HepG2 (cell line): ENCODE data around the gene IGFBP5. TPM values are rescaled to one million over a fixed set of nuclear protein-coding genes. Genes with fewer than 3 reads are reported as not detected.

Experiments used
- ATAC-seq: fragments of 200-7000 bp; cut with Tn5 transposase; 3 replicates; pipeline ENCODE4 v1.9.1; 2020; ENCODE audit warnings: mild to moderate bottlenecking, moderate library complexity
- BruUV-seq: library from RNA; stranded (reverse); fragments of 400-500 nt; replicated peaks from 2 replicates; lab custom pipeline; 2021; lab: Mats Ljungman, UMichigan
- CTCF ChIA-PET: fragments of 300-600 bp; formaldehyde crosslinking; extraction: SDS; loops from one replicate; lab custom pipeline; 2021; ENCODE audit warnings: low total read pairs, inconsistent platforms, low intra/inter-chr PET ratio; lab: Yijun Ruan, JAX
- POLR2A ChIA-PET: fragments of 350-600 bp; sonication (Branson Sonifier 250); formaldehyde crosslinking; loops from one replicate; lab custom pipeline; 2020; ENCODE audit warnings: antibody characterized with exemption, inconsistent platforms; lab: Yijun Ruan, JAX
- DNase-seq: peaks from one replicate; pipeline ENCODE4 v3.0.0-alpha.2; 2015; ENCODE audit warnings: low spot score
- FAIRE-seq: peaks from 3 replicates; lab custom pipeline; 2011; peaks lifted over from hg19 to GRCh38; lab: Jason Lieb, UNC
- H2AFZ ChIP-seq: one replicate; pipeline ENCODE4 v1.6.1; 2011; ENCODE audit warnings: low read length, inconsistent platforms
- H3K27ac ChIP-seq: fragments of 300-600 bp; 3 replicates; pipeline ENCODE4 v1.8.0; 2011; ENCODE audit warnings: mixed run types, mild to moderate bottlenecking, mixed read lengths, low read length, inconsistent platforms; ENCODE audit not compliant: insufficient read depth; ENCODE audit errors: extremely low read length
- H3K27me3 ChIP-seq, 2 experiments: fragments of 200-600 bp in 1 of 2; 2 replicates in 1 of 2; 3 replicates in 1 of 2; pipeline versions ENCODE4 v1.6.0 to v1.8.0; 2011; ENCODE audit warnings: low read length in 2 of 2, mild to moderate bottlenecking in 2 of 2, moderate library complexity in 2 of 2, inconsistent platforms in 1 of 2; ENCODE audit not compliant: insufficient read depth in 2 of 2, control insufficient read depth in 1 of 2
- H3K36me3 ChIP-seq, 2 experiments: fragments of 200-600 bp in 1 of 2; replicated peaks in 1 of 2; 2 replicates in 1 of 2; 3 replicates in 1 of 2; pipeline versions ENCODE4 v1.5.1 to v1.8.0; 2011; ENCODE audit warnings: low read length in 2 of 2, inconsistent platforms in 1 of 2; ENCODE audit not compliant: insufficient read depth in 2 of 2, control insufficient read depth in 1 of 2
- H3K4me1 ChIP-seq: 2 replicates; pipeline ENCODE4 v1.5.1; 2012; ENCODE audit warnings: low read length, inconsistent platforms; ENCODE audit not compliant: insufficient read depth
- H3K4me2 ChIP-seq: 2 replicates; pipeline ENCODE4 v1.6.0; 2011; ENCODE audit warnings: low read depth, low read length, inconsistent platforms
- H3K4me3 ChIP-seq, 3 experiments: fragments of 200-600 bp in 1 of 3; sonication (generic), shearing (Covaris generic) in 1 of 3; replicated peaks in 1 of 3; 2 replicates each; pipeline ENCODE4 v1.5.1; 2011 to 2016; ENCODE audit warnings: low read length in 3 of 3, inconsistent platforms in 2 of 3, low read depth in 2 of 3, mild to moderate bottlenecking in 2 of 3, control low read depth in 1 of 3, mixed read lengths in 1 of 3; ENCODE audit not compliant: insufficient read depth in 1 of 3
- H3K79me2 ChIP-seq: one replicate; pipeline ENCODE4 v1.6.1; 2011; ENCODE audit warnings: low read length, inconsistent platforms; ENCODE audit not compliant: insufficient read depth
- H3K9ac ChIP-seq: 2 replicates; pipeline ENCODE4 v1.6.0; 2011; ENCODE audit warnings: mild to moderate bottlenecking, low read depth, low read length, inconsistent platforms; ENCODE audit not compliant: insufficient read depth
- H3K9me3 ChIP-seq: 2 replicates; pipeline ENCODE4 v1.5.1; 2012; ENCODE audit warnings: mild to moderate bottlenecking, low read length
- H4K20me1 ChIP-seq: 2 replicates; pipeline ENCODE4 v1.6.0; 2011; ENCODE audit warnings: inconsistent platforms, mild to moderate bottlenecking, low read length, moderate library complexity; ENCODE audit not compliant: insufficient read depth
- ATF2 ChIP-seq: sonication (generic); formaldehyde crosslinking; IDR thresholded peaks from 2 replicates; pipeline ENCODE4 v1.4.0; 2020; ENCODE audit warnings: missing genetic modification reagents
- ETS1 ChIP-seq: sonication (generic); formaldehyde crosslinking; IDR thresholded peaks from 2 replicates; pipeline ENCODE4 v1.4.0; 2020; ENCODE audit warnings: missing genetic modification reagents
- HNF1B ChIP-seq: sonication (generic); formaldehyde crosslinking; IDR thresholded peaks from 2 replicates; pipeline ENCODE4 v1.5.1; 2020; ENCODE audit warnings: mild to moderate bottlenecking, moderate library complexity, missing genetic modification reagents
- MED8 ChIP-seq: sonication (generic); formaldehyde crosslinking; IDR thresholded peaks from 2 replicates; pipeline ENCODE4 v1.8.1; 2023; ENCODE audit warnings: mild to moderate bottlenecking, missing genetic modification reagents; ENCODE audit not compliant: insufficient replicate concordance
- NFE2 ChIP-seq: sonication (generic); formaldehyde crosslinking; IDR thresholded peaks from 2 replicates; pipeline ENCODE4 v1.4.0; 2020; ENCODE audit warnings: missing genetic modification reagents
- PTBP1 ChIP-seq: fragments of 200-400 bp; formaldehyde crosslinking; IDR thresholded peaks from 2 replicates; pipeline ENCODE4 v1.6.1; 2018; ENCODE audit warnings: low read length, low read depth; ENCODE audit not compliant: poor library complexity, severe bottlenecking
- SAP130 ChIP-seq: IDR thresholded peaks from 2 replicates; pipeline ENCODE4 v1.6.1; 2016; ENCODE audit warnings: low read depth
- TCF7 ChIP-seq: sonication (generic); IDR thresholded peaks from 2 replicates; pipeline ENCODE4 v1.6.1; 2016; ENCODE audit warnings: antibody characterized with exemption, low read depth
- ZEB1 ChIP-seq: IDR thresholded peaks from 2 replicates; pipeline ENCODE4 v1.6.1; 2012; ENCODE audit warnings: mild to moderate bottlenecking, low read depth, inconsistent platforms; ENCODE audit not compliant: insufficient replicate concordance
- ZNF513 ChIP-seq: sonication (generic); formaldehyde crosslinking; conservative IDR thresholded peaks from 2 replicates; pipeline ENCODE4 v1.5.0; 2020; ENCODE audit warnings: missing genetic modification reagents
- ZNF687 ChIP-seq: sonication (generic); formaldehyde crosslinking; IDR thresholded peaks from 2 replicates; pipeline ENCODE4 v1.5.1; 2020; ENCODE audit warnings: mild to moderate bottlenecking, missing genetic modification reagents, moderate library complexity
- ZNF713 ChIP-seq: sonication (generic); formaldehyde crosslinking; IDR thresholded peaks from 2 replicates; pipeline ENCODE4 v1.4.0; 2020; ENCODE audit warnings: mild to moderate bottlenecking, missing genetic modification reagents
- WGBS: methylation state at CpG from one replicate; pipeline ENCODE4 v1.1.6; 2017; ENCODE audit warnings: low lambda C conversion rate; 5-methylcytosine and 5-hydroxymethylcytosine counted together
- in situ Hi-C: cut with HindIII; loops from 2 replicates; pipeline ENCODE4 v1.10.0; 2017; ENCODE audit warnings: low pct_unique_long_range_greater_than_20kb; ENCODE audit not compliant: extremely low pct_ligation_motif_present
- intact Hi-C: fragments of 100-400 bp; cut with micrococcal nuclease; formaldehyde crosslinking; loops from one replicate; pipeline ENCODE4 v1.10.0; 2022; ENCODE audit not compliant: unreplicated experiment
- polyA plus RNA-seq, 8 experiments: library from polyadenylated mRNA; depleted of rRNA in 3 of 8; stranded (reverse) in 7 of 8; unstranded in 1 of 8; fragments of >200 nt; fragmentation: Illumina TruSeq in 4 of 8; extraction: Trizol in 4 of 8; gene quantifications; 2 replicates each; pipeline versions ENCODE4 v1.2.1 to v1.2.3, GENCODE V29; 2011 to 2016; ENCODE audit warnings: low read depth in 4 of 8, missing spikeins in 1 of 8, mixed read lengths in 1 of 8; ENCODE audit not compliant: insufficient read depth in 1 of 8
- total RNA-seq, 5 experiments: library from RNA; depleted of rRNA; stranded (reverse); fragments of >200 nt; fragmentation: Illumina TruSeq; extraction: Trizol; gene quantifications; 2 replicates each; pipeline ENCODE4 v1.2.3, GENCODE V29; 2016; ENCODE audit warnings: low read depth in 1 of 5

The IGFBP5 gene
- total and polyA plus RNA-seq, 2 of the 13 experiments (the other 11 are each of a cell fraction or from before 2014, with no cell fraction given): 0.15 TPM; not detected in 1

GRCh38 chr2:216665717-216666116 lies 29.6 kb downstream of the IGFBP5 start (continued):
- peak; percentile 47; the same call in 1 of the 2 replicates for TF ChIP-seq ZNF687 (CRISPR knock-in tag)

- Histone ChIP-seq H3K36me3 (no peaks in the 10 kb centered on the region), H4K20me1 (no peaks in the 10 kb centered on the region), H3K4me1 (0 out of 2 replicates have a peak, but pooled peaks cover 18% of the 10 kb centered on the region), H3K27ac (no peak overlapping the region), H3K4me3 (no peak overlapping the region), H3K9ac (no peak overlapping the region), H3K4me2 (no peak overlapping the region), H3K79me2 (no peaks in the 10 kb centered on the region), H3K9me3 (no peaks in the 10 kb centered on the region), H3K27me3 (peaks cover 0 to 21% of the 10 kb centered on the region in 2 experiments; a peak in 4 of 5 replicates), H2AFZ (no peak overlapping the region)
- BruUV-seq: no TSS peak
- FAIRE-seq: no peak
- ChIA-PET POLR2A (interaction anchor here (0.9 to 2.9 kb wide), 4 partner anchors 13 to 147 kb away, joined by 3 to 8 read pairs (median 6); no protein-coding TSS in a partner anchor), CTCF (interaction anchor here (6.8 kb wide), 1 partner anchor 147 kb away, joined by 257 read pairs; no protein-coding TSS in a partner anchor)
- no peak for DNase-seq
- ATAC-seq: no peak
- in situ Hi-C loops: loop anchor here (5.0 kb wide), 1 partner anchor 148 kb away; no protein-coding TSS in a partner anchor
- intact Hi-C loops: loop anchor here (5.0 kb wide), 1 partner anchor 93 kb away; no protein-coding TSS in a partner anchor
- 36% methylated on average over 4 of the region's 7 CpGs for WGBS
- TF ChIP-seq ZNF513 (CRISPR knock-in tag) (no peak), PTBP1 (no peak), NFE2 (CRISPR knock-in tag) (no peak), ZEB1 (no peak), HNF1B (CRISPR knock-in tag) (no peak), ATF2 (CRISPR knock-in tag) (no peak), ETS1 (CRISPR knock-in tag) (no peak), MED8 (no peak), SAP130 (CRISPR knock-in tag) (no peak), ZNF713 (CRISPR knock-in tag) (no peak), TCF7 (no peak)
These were observed 30.1 kb downstream of the IGFBP5 start for GRCh38 chr2:216665242-216665641.
